H9 (cell line): ENCODE measurements around the gene CEP83. TPM values are rescaled to one million over a fixed set of nuclear protein-coding genes. Genes with fewer than 3 reads are reported as not detected.

Experiments used
- DNase-seq: peaks from one replicate; pipeline ENCODE4 v3.0.0-alpha.2; 2017
- H2AFZ ChIP-seq: one replicate; pipeline ENCODE4 v1.6.1; 2013; ENCODE audit warnings: mild to moderate bottlenecking, low read length, control low read depth, moderate library complexity
- H2AK5ac ChIP-seq: 2 replicates; pipeline ENCODE4 v1.6.1; 2013; ENCODE audit warnings: low read length, control low read depth, mixed read lengths; ENCODE audit not compliant: insufficient read length
- H2BK120ac ChIP-seq: one replicate; pipeline ENCODE4 v1.6.1; 2013; ENCODE audit warnings: low read depth, mild to moderate bottlenecking, low read length, control low read depth, inconsistent platforms; ENCODE audit not compliant: poor library complexity, severe bottlenecking
- H2BK12ac ChIP-seq: 2 replicates; pipeline ENCODE4 v1.6.1; 2013; ENCODE audit warnings: low read length, control low read depth, mixed read lengths, low read depth; ENCODE audit not compliant: insufficient read length
- H2BK15ac ChIP-seq: 2 replicates; pipeline ENCODE4 v1.6.1; 2013; ENCODE audit warnings: low read depth, low read length, control low read depth
- H2BK20ac ChIP-seq: one replicate; pipeline ENCODE4 v1.6.1; 2013; ENCODE audit warnings: low read depth, mild to moderate bottlenecking, low read length, control low read depth, inconsistent platforms; ENCODE audit not compliant: poor library complexity, severe bottlenecking
- H2BK5ac ChIP-seq: 2 replicates; pipeline ENCODE4 v1.6.1; 2013; ENCODE audit warnings: low read length, control low read depth, mixed read lengths; ENCODE audit not compliant: insufficient read length
- H3K14ac ChIP-seq: 2 replicates; pipeline ENCODE4 v1.6.1; 2013; ENCODE audit warnings: low read length, control low read depth; ENCODE audit not compliant: insufficient read depth
- H3K18ac ChIP-seq: 2 replicates; pipeline ENCODE4 v1.6.1; 2013; ENCODE audit warnings: low read depth, mild to moderate bottlenecking, mixed read lengths, low read length, control low read depth; ENCODE audit not compliant: insufficient read length
- H3K23ac ChIP-seq: 2 replicates; pipeline ENCODE4 v1.6.1; 2013; ENCODE audit warnings: low read length, control low read depth, mixed read lengths, low read depth; ENCODE audit not compliant: insufficient read length
- H3K23me2 ChIP-seq: 2 replicates; pipeline ENCODE4 v1.6.1; 2013; ENCODE audit warnings: low read depth, mild to moderate bottlenecking, mixed read lengths, low read length, control low read depth; ENCODE audit not compliant: insufficient read length, poor library complexity, severe bottlenecking
- H3K27ac ChIP-seq: 2 replicates; pipeline ENCODE4 v1.5.1; 2013; ENCODE audit warnings: low read length, control low read depth, mixed read lengths, low read depth; ENCODE audit not compliant: insufficient read length
- H3K27me3 ChIP-seq: 2 replicates; pipeline ENCODE4 v1.6.1; 2013; ENCODE audit warnings: low read length, control low read depth, inconsistent platforms; ENCODE audit not compliant: insufficient read depth
- H3K4ac ChIP-seq: 2 replicates; pipeline ENCODE4 v1.6.1; 2013; ENCODE audit warnings: low read depth, mild to moderate bottlenecking, control low read depth, inconsistent platforms, low read length, moderate library complexity
- H3K4me1 ChIP-seq: 2 replicates; pipeline ENCODE4 v1.6.1; 2013; ENCODE audit warnings: low read length, control low read depth, inconsistent platforms; ENCODE audit not compliant: insufficient read depth
- H3K4me2 ChIP-seq: 2 replicates; pipeline ENCODE4 v1.6.1; 2013; ENCODE audit warnings: low read length, control low read depth, mixed read lengths; ENCODE audit not compliant: insufficient read length, insufficient read depth
- H3K56ac ChIP-seq: 2 replicates; pipeline ENCODE4 v1.6.1; 2013; ENCODE audit warnings: low read depth, mild to moderate bottlenecking, mixed read lengths, low read length, control low read depth; ENCODE audit not compliant: insufficient read length
- H3K79me1 ChIP-seq: 2 replicates; pipeline ENCODE4 v1.6.1; 2013; ENCODE audit warnings: low read depth, mild to moderate bottlenecking, moderate library complexity, low read length, control low read depth, inconsistent platforms; ENCODE audit not compliant: insufficient read depth, poor library complexity, severe bottlenecking
- H3K79me2 ChIP-seq: 2 replicates; pipeline ENCODE4 v1.6.1; 2013; ENCODE audit warnings: low read length, control low read depth, inconsistent platforms; ENCODE audit not compliant: insufficient read depth
- H3K9ac ChIP-seq: 2 replicates; pipeline ENCODE4 v1.6.1; 2013; ENCODE audit warnings: low read length, control low read depth, mixed read lengths; ENCODE audit not compliant: insufficient read length; ENCODE audit errors: extremely low read depth
- H3K9me3 ChIP-seq: one replicate; pipeline ENCODE4 v1.6.1; 2013; ENCODE audit warnings: low read depth, low read length, inconsistent platforms; ENCODE audit not compliant: control insufficient read depth
- H3T11ph ChIP-seq: one replicate; pipeline ENCODE4 v1.6.1; 2013; ENCODE audit warnings: mild to moderate bottlenecking, low read length, control low read depth, inconsistent platforms
- H4K20me1 ChIP-seq: one replicate; pipeline ENCODE4 v1.6.1; 2013; ENCODE audit not compliant: control insufficient read depth, insufficient read length, insufficient read depth
- H4K5ac ChIP-seq: 2 replicates; pipeline ENCODE4 v1.6.1; 2013; ENCODE audit warnings: low read depth, mild to moderate bottlenecking, mixed read lengths, low read length, control low read depth; ENCODE audit not compliant: insufficient read length
- H4K8ac ChIP-seq: replicated peaks from 2 replicates; pipeline ENCODE4 v1.6.1; 2013; ENCODE audit warnings: low read length, control low read depth, mixed read lengths, low read depth; ENCODE audit not compliant: insufficient read length
- H4K91ac ChIP-seq: 2 replicates; pipeline ENCODE4 v1.6.1; 2013; ENCODE audit warnings: low read depth, mild to moderate bottlenecking, moderate library complexity, mixed read lengths, low read length, control low read depth; ENCODE audit not compliant: insufficient read length
- H3K27ac Mint-ChIP-seq, 3 experiments: 2 replicates in 2 of 3; 3 replicates in 1 of 3; pipeline ENCODE4 v1.8.0; 2020 to 2021; ENCODE audit warnings: mixed read lengths in 3 of 3, mild to moderate bottlenecking in 1 of 3, moderate library complexity in 1 of 3
- H3K27me3 Mint-ChIP-seq: 2 replicates; pipeline ENCODE4 v1.8.0; 2021; ENCODE audit warnings: low read depth, mild to moderate bottlenecking, moderate library complexity, mixed read lengths
- H3K36me3 Mint-ChIP-seq, 3 experiments: 2 replicates in 2 of 3; 3 replicates in 1 of 3; pipeline ENCODE4 v1.8.0; 2020 to 2021; ENCODE audit warnings: low read depth in 3 of 3, mixed read lengths in 3 of 3; ENCODE audit not compliant: insufficient read depth in 1 of 3
- H3K4me1 Mint-ChIP-seq, 2 experiments: 2 replicates each; pipeline ENCODE4 v1.8.0; 2020; ENCODE audit warnings: mixed read lengths in 2 of 2
- H3K4me3 Mint-ChIP-seq, 2 experiments: 2 replicates in 1 of 2; 3 replicates in 1 of 2; pipeline ENCODE4 v1.8.0; 2020 to 2021; ENCODE audit warnings: mild to moderate bottlenecking in 2 of 2, mixed read lengths in 2 of 2, moderate library complexity in 1 of 2
- H3K9me3 Mint-ChIP-seq, 2 experiments: 2 replicates in 1 of 2; 3 replicates in 1 of 2; pipeline ENCODE4 v1.8.0; 2020; ENCODE audit warnings: mild to moderate bottlenecking in 2 of 2, mixed read lengths in 2 of 2, moderate library complexity in 1 of 2
- WGBS: extraction: QIAGEN DNeasy Blood & Tissue Kit; methylation state at CpG from one replicate; pipeline ENCODE4 v1.1.7; 2013; ENCODE audit warnings: missing lambda C conversion rate, low lambda C conversion rate, mixed read lengths; ENCODE audit not compliant: insufficient read length; ENCODE audit errors: extremely low coverage; 5-methylcytosine and 5-hydroxymethylcytosine counted together
- total RNA-seq: library from RNA; stranded (reverse); gene quantifications from 2 replicates; pipeline ENCODE4 v1.2.1, GENCODE V29; 2021
- TF ChIP-seq, protein P1 (sequence below): fragments of 200-600 bp; sonication (generic); conservative IDR thresholded peaks from 3 replicates; pipeline ENCODE4 v1.8.0; 2021; ENCODE audit warnings: antibody characterized with exemption, mild to moderate bottlenecking

Gene CEP83
- total RNA-seq, 1 experiment from 2014 or later, result 26.5 TPM

DNA sequence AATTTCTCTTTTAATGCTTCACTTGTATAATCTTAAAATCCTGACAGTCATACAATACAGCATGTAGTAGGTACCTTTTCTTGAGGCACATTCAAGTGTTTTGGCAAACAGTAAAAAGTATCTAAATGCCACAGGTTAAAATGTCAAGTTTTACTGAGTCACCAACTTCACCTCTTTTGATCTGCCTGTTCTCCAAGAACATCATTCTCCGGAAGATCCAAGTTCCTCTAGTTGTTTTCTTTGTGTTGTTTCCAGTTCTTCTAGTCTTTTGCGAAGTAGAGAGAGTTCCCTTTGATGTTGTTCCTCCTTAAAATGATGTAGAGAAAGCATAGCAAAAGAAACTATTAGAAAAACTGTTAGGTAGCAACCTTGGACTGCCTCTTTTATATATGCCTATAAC lies 151.1 kb downstream of the CEP83 start:
- H3K36me3 Mint-ChIP-seq, result peaks cover 13 to 41% (median 17%) of the 10 kb centered on the region in 3 experiments; a peak in 6 of 7 replicates
- no CpG with 5 or more reads among the region's 2 CpGs for WGBS

More for the DNA sequence above, 151.1 kb downstream of the CEP83 start:
- H3T11ph ChIP-seq, result no peak overlapping the region
- no peak overlapping the region for H2AK5ac ChIP-seq
- no peaks in the 10 kb centered on the region for H4K20me1 ChIP-seq
- peaks cover 30 to 31% of the 10 kb centered on the region in 2 experiments for H3K4me1 Mint-ChIP-seq
- no peak overlapping the region for H4K91ac ChIP-seq
- H4K5ac ChIP-seq, result no peak overlapping the region
- H3K27ac Mint-ChIP-seq, result no peak overlapping the region; a peak in 1 of 7 replicates
- H2BK12ac ChIP-seq, result no peak overlapping the region
- H3K79me2 ChIP-seq, result no peaks in the 10 kb centered on the region
- no peak overlapping the region for H3K14ac ChIP-seq
- H2BK20ac ChIP-seq, result no peak overlapping the region
- no peak overlapping the region for H2BK15ac ChIP-seq
- TF ChIP-seq, protein P1, sequence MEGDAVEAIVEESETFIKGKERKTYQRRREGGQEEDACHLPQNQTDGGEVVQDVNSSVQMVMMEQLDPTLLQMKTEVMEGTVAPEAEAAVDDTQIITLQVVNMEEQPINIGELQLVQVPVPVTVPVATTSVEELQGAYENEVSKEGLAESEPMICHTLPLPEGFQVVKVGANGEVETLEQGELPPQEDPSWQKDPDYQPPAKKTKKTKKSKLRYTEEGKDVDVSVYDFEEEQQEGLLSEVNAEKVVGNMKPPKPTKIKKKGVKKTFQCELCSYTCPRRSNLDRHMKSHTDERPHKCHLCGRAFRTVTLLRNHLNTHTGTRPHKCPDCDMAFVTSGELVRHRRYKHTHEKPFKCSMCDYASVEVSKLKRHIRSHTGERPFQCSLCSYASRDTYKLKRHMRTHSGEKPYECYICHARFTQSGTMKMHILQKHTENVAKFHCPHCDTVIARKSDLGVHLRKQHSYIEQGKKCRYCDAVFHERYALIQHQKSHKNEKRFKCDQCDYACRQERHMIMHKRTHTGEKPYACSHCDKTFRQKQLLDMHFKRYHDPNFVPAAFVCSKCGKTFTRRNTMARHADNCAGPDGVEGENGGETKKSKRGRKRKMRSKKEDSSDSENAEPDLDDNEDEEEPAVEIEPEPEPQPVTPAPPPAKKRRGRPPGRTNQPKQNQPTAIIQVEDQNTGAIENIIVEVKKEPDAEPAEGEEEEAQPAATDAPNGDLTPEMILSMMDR, result no peak
- H3K23ac ChIP-seq, result no peak overlapping the region
- no peaks in the 10 kb centered on the region for H3K9me3 Mint-ChIP-seq
- H3K79me1 ChIP-seq, result no peaks in the 10 kb centered on the region
- no peak overlapping the region for H3K4me3 Mint-ChIP-seq
- no peak overlapping the region for H3K27ac ChIP-seq
- H3K4ac ChIP-seq, result no peak overlapping the region
- no peaks in the 10 kb centered on the region for H3K27me3 Mint-ChIP-seq
- peaks cover 11% of the 10 kb centered on the region; the same call in 1 of the 2 replicates for H3K4me1 ChIP-seq
- H2BK120ac ChIP-seq, result no peak overlapping the region
- H3K18ac ChIP-seq, result no peak overlapping the region
- no peaks in the 10 kb centered on the region for H3K9me3 ChIP-seq
- no peak overlapping the region for H3K4me2 ChIP-seq
- no peak overlapping the region for H4K8ac ChIP-seq
- H3K56ac ChIP-seq, result no peak overlapping the region
- H3K23me2 ChIP-seq, result no peaks in the 10 kb centered on the region
- no peak overlapping the region for H2BK5ac ChIP-seq
- no peak for DNase-seq
- H3K9ac ChIP-seq, result no peak overlapping the region
- H3K27me3 ChIP-seq, result no peaks in the 10 kb centered on the region
- H2AFZ ChIP-seq, result no peak overlapping the region
